Hippocampal formation (tissue), 2 donors: ENCODE data around the gene GOLGA8T.
"Not testable (repeated sequence)": the region's sequence is repeated elsewhere in the genome, so short reads cannot be mapped to it uniquely, and the experiment has no call there.

Experiments
- DNase-seq, 2 donors: peaks; one replicate each; lab custom pipeline; 2025; lab: John Stamatoyannopoulos, UW

Gene GOLGA8T

DNA sequence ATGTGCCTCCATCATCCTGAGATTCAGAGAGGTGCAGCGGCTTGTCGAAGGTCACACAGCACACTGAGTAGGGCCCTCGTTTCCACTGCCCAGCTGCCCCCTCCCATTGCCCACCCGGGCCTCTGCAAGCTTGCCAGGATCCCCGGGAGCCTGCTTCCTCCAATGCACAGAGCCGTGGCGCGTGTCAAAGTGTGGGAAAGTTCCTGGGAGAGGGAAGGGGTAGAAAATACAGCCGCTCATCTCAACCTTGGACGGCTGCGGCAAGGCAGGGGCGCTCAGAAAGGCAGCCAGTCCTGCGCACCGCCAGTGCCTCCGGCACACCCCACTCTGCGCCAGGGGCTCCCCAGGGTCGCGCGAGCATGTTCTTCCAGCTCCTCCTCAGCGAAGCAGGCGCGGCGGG, 56.3 kb downstream of the GOLGA8T start:
- DNase-seq, result not testable (repeated sequence)

DNA sequence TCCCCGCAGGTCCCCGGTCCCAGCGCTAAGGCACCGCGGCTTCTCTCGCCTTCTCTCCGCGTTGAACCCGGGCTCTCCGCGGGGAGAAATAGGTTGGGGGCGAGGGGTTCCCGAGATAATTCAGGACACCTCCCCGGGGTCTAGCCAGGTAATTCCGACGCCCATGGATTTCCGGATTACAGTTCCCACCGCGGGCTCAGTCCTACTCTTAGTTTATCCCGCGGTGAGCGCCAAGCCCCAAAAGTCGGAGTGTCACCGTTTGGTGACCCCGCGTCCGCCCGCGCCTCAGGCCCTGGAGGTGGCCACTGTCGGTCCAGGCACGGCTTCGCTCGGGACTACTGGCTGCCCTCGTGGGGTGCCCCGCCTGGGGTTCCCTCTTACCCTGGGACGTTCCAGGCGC, 56.8 kb downstream of the GOLGA8T start:
- DNase-seq, result not testable (repeated sequence)

DNA sequence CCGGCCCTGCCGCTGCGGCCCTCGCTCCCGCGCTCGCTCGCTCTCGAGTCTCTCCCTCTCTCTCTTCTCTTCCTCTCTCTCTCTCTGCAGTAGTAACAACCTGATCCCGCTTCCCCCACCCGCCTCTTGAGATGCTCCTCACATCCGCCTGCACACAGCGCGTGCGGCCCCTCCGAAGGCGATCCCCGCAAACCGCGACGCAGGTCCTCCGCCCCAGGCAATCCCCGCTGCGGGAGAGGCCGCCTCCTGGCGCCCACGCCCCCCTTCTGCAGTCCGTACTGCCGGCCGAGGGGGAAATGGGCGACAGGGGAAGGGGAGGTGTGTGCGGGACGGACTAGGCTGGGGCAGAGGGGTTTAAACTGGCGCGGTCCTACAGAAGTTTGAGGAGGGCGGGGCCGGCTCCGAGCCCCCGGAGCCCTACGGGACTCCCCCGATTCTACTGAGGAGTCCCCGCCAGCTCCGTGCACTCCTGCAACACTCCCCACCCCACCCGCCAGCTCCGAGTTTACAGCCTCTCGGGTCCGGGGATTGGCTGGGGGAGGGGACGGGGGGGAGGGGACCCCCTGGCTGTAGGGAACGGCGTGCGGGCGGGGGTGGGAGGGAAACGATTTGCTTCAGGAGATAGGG, 57.4 kb downstream of the GOLGA8T start:
- DNase-seq, result not testable (repeated sequence)

DNA sequence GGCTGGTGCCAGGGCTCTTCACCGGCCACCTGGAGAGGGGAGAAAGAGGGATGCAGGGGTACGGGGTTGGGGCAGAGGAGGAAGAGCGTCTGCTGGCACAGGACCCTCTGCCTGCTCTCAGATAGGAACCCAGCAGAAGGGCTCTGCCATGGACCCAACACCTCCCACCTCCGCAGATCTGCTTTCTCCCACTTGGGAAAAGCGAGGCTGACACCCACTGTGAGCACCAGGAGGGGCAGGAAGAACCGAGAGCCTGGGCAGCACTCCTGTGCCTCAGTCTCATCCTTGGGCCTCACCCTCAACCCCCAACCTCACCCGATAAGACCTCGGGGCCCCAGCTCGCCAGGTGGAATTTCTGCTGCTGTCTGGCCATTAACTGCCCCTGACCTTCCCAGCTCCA, 58.0 kb downstream of the GOLGA8T start:
- not testable (repeated sequence) for DNase-seq
